ENCODE measurements around the gene PDCD7. TPM values are rescaled to one million over a fixed set of nuclear protein-coding genes. Genes with fewer than 3 reads are reported as not detected.

PDCD7 gene
- total RNA-seq, 2 donors from 2014 or later, result 8.9 to 13.3 TPM

DNA sequence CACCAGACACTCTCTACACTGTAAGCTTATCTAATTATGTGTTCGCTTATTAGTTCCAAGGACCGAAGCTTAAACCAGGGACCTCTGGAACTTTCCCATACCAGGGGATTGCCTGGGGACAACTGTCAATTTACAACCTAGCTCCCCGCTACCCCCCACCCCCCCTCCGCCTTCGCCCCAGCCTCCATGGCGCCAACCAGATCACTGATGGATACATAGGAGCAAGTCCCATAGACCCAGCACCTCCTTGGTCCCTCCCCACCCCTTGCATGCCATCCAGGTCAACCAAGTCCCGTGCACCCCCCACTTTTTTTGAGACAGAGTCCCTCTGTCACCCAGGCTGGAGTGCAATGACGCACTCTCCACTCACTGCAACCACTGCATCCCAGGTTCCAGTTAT lies 930 bp upstream of the PDCD7 start:
- no peak for DNase-seq (ENCODE audit: low spot score)
- no peaks in the 10 kb centered on the region for H3K9me3 ChIP-seq
- TF ChIP-seq CTCF (IDR thresholded peaks at IDR 0.05), result no peak
- H3K27ac ChIP-seq, result no peak overlapping the region
- no peak overlapping the region for H3K4me3 ChIP-seq
- H3K27me3 ChIP-seq, result no peaks in the 10 kb centered on the region
- no peaks in the 10 kb centered on the region for H3K36me3 ChIP-seq
- peaks cover 0 to 28% of the 10 kb centered on the region in 2 donors for H3K4me1 ChIP-seq

DNA sequence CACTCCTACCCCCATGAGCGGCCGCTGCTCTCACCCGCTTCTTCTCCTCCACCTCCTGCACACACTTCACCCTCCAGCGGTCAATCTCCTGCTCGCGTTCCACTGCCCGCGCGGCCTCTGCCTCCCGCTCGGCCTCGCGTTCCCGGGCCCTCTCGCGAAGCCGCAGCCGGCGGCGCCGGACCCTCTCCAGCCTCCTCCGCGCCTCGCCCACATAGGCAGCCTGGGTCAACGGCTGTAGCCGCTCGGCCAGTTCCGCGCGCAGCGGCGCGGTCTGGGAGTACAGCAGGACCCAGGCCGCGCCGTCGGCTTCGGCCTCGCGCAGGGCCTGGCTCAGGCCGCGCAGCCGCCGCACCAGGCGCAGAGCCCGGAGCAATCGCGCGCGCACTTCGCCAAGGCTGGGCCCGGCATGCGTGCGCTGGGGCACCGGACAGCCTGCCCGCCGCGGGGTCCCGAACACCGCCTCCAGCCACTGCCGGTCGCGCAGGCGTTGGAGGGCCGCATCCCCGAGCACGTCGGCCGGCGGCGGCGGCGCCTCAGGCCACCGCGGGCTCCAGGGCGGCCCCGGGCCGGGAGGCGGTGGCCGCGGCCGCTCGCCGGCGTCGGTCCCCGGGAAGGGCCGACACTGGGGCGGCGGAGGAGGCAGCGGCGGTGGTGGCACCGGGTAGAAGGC lies 595 bp downstream of the PDCD7 start:
- peak overlapping the region; percentile 93 to 95 for H3K4me3 ChIP-seq
- no peaks in the 10 kb centered on the region for H3K27me3 ChIP-seq
- DNase-seq (ENCODE audit: low spot score), result no peak
- H3K36me3 ChIP-seq, result peaks cover 14% of the 10 kb centered on the region
- H3K9me3 ChIP-seq, result no peaks in the 10 kb centered on the region
- peaks cover 0 to 28% of the 10 kb centered on the region in 2 donors for H3K4me1 ChIP-seq
- no peak for TF ChIP-seq CTCF (IDR thresholded peaks at IDR 0.05)
- H3K27ac ChIP-seq, result peak overlapping the region; percentile 84 to 85

GRCh38 chr15:65130941-65131340 lies 2.7 kb downstream of the PDCD7 start:
- Histone ChIP-seq H3K9me3 (no peaks in the 10 kb centered on the region), H3K36me3 (peaks cover 32% of the 10 kb centered on the region), H3K27me3 (no peaks in the 10 kb centered on the region), H3K27ac (no peak overlapping the region), H3K4me3 (no peak overlapping the region), H3K4me1 (peaks cover 0 to 28% of the 10 kb centered on the region in 2 donors)
- no peak for DNase-seq (ENCODE audit: low spot score)
- no peak for TF ChIP-seq CTCF (IDR thresholded peaks at IDR 0.05)

GRCh38 chr15:65115542-65115941 lies 18.1 kb downstream of the PDCD7 start:
- DNase-seq (ENCODE audit: low spot score), result no peak
- H3K27ac ChIP-seq, result no peak overlapping the region
- no peak overlapping the region for H3K4me3 ChIP-seq
- no peaks in the 10 kb centered on the region for H3K9me3 ChIP-seq
- H3K36me3 ChIP-seq, result peaks cover 62% of the 10 kb centered on the region
- no peaks in the 10 kb centered on the region for H3K4me1 ChIP-seq
- TF ChIP-seq CTCF (IDR thresholded peaks at IDR 0.05), result no peak
- H3K27me3 ChIP-seq, result no peaks in the 10 kb centered on the region

DNA sequence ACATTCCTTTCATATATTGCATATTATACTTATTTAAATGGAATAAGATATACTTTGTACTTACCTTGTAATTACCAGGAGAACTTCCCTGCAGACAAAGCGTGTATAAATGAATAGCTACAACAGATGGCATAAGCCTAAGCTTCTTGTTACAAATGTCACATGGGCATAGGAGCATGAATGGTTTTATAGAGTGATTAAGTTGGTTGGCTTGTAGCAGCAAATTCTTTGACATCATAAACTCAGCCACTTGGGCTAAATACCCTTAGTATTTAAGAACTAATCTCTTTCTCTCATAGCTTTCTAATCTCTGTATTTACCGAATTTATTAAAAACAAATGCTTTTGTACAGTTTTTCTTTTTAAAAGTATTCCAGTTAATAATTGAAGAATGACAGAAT lies 18.5 kb downstream of the PDCD7 start, which contains the start of gene UBAP1L:
Gene UBAP1L, minus strand, starts transcription at position 115 of the 400 bp plus-strand sequence. CDS start 8,985 bp downstream, outside the sequence.
- Histone ChIP-seq H3K9me3 (no peaks in the 10 kb centered on the region), H3K4me3 (no peak within 1 kb of the TSS), H3K27me3 (no peaks in the 10 kb centered on the region), H3K4me1 (no peaks in the 10 kb centered on the region), H3K27ac (no peak within 1 kb of the TSS), H3K36me3 (peaks cover 62% of the 10 kb centered on the region)
- no peak for DNase-seq (ENCODE audit: low spot score)
- TF ChIP-seq CTCF (IDR thresholded peaks at IDR 0.05), result no peak

Measured in right atrium auricular region (tissue), 2 donors.